Aortic smooth muscle cell (primary cell): Measurements from ENCODE around the gene PELI1. TPM values are rescaled to one million over a fixed set of nuclear protein-coding genes. Genes with fewer than 3 reads are reported as not detected.

Source experiments
- total RNA-seq: library from RNA; depleted of rRNA; stranded (reverse); fragments of >200 nt; gene quantifications from 2 replicates; pipeline ENCODE4 v1.2.3, GENCODE V29; 2014

Gene PELI1
- 13.2 and 15.0 TPM in 2 replicates for total RNA-seq

GRCh38 chr2:64144057-64145013, at the start of gene PELI1:
PELI1 (minus strand) TSS chr2:64144420; CDS start chr2:64108310, 36,110 bp downstream.

Other genes with a start within 250 kb of the PELI1 start
- 19.6 and 21.3 TPM in 2 replicates for gene VPS54, start 125.0 kb downstream of the PELI1 start, total RNA-seq